ENCODE data around the gene GAL3ST2. TPM values are rescaled to one million over a fixed set of nuclear protein-coding genes. Genes with fewer than 3 reads are reported as not detected.
"Not testable (repeated sequence)": the region's sequence is repeated elsewhere in the genome, so short reads cannot be mapped to it uniquely, and the experiment has no call there.

GAL3ST2 gene
- total RNA-seq, 1 experiment from 2014 or later = not detected

- not testable (repeated sequence) for H3K4me3 ChIP-seq; H3K27me3 ChIP-seq; H3K27ac ChIP-seq; H3K9me3 ChIP-seq (replicated peaks); H3K4me1 ChIP-seq; DNase-seq; H3K36me3 ChIP-seq
Observed at GRCh38 chr2:241800198-241800903, 23.7 kb downstream of the GAL3ST2 start.

- no peak for DNase-seq
- Histone ChIP-seq H3K36me3 (no peaks in the 10 kb centered on the region), H3K27ac (no peak overlapping the region), H3K9me3 (replicated peaks) (no peaks in the 10 kb centered on the region), H3K4me1 (no peaks in the 10 kb centered on the region), H3K4me3 (no peak overlapping the region), H3K27me3 (peaks cover 9% of the 10 kb centered on the region; the same call in 1 of the 2 replicates)
Observed at GRCh38 chr2:241801611-241802420, 25.2 kb downstream of the GAL3ST2 start.

GRCh38 chr2:241802421-241803318 is 26.0 kb downstream of the GAL3ST2 start:
- Histone ChIP-seq H3K4me3 (no peak overlapping the region), H3K27ac (no peak overlapping the region), H3K36me3 (no peaks in the 10 kb centered on the region), H3K27me3 (peaks cover 9% of the 10 kb centered on the region; the same call in 1 of the 2 replicates), H3K9me3 (replicated peaks) (no peaks in the 10 kb centered on the region), H3K4me1 (no peaks in the 10 kb centered on the region)
- no peak for DNase-seq

GRCh38 chr2:241803387-241804325 is 27.0 kb downstream of the GAL3ST2 start:
- Histone ChIP-seq H3K4me1 (peaks cover 5% of the 10 kb centered on the region), H3K27me3 (0 out of 2 replicates have a peak, but pooled peaks cover 3% of the 10 kb centered on the region), H3K36me3 (no peaks in the 10 kb centered on the region), H3K4me3 (no peak overlapping the region), H3K9me3 (replicated peaks) (no peaks in the 10 kb centered on the region), H3K27ac (no peak overlapping the region)
- no peak for DNase-seq

GRCh38 chr2:241804326-241805229 is 28.0 kb downstream of the GAL3ST2 start:
- DNase-seq = peak in 1 of 2 experiments; percentile 24
- Histone ChIP-seq H3K4me3 (no peak overlapping the region), H3K27ac (no peak overlapping the region), H3K9me3 (replicated peaks) (no peaks in the 10 kb centered on the region), H3K4me1 (peaks cover 5% of the 10 kb centered on the region), H3K27me3 (0 out of 2 replicates have a peak, but pooled peaks cover 8% of the 10 kb centered on the region), H3K36me3 (no peaks in the 10 kb centered on the region)

GRCh38 chr2:241806217-241806616 is 29.6 kb downstream of the GAL3ST2 start:
- DNase-seq; H3K4me1 ChIP-seq; H3K27me3 ChIP-seq; H3K4me3 ChIP-seq; H3K9me3 ChIP-seq (replicated peaks); H3K36me3 ChIP-seq; H3K27ac ChIP-seq: not testable (repeated sequence)

GRCh38 chr2:241808051-241808720 is 31.6 kb downstream of the GAL3ST2 start:
- Histone ChIP-seq H3K27me3 (0 out of 2 replicates have a peak, but pooled peaks cover 7% of the 10 kb centered on the region), H3K27ac (peak overlapping the region; percentile 9), H3K36me3 (no peaks in the 10 kb centered on the region), H3K9me3 (replicated peaks) (no peaks in the 10 kb centered on the region), H3K4me1 (peaks cover 14% of the 10 kb centered on the region), H3K4me3 (peak overlapping the region; percentile 38)
- peak in 1 of 2 experiments; percentile 38 for DNase-seq

- Histone ChIP-seq H3K36me3 (no peaks in the 10 kb centered on the region), H3K9me3 (replicated peaks) (no peaks in the 10 kb centered on the region), H3K4me3 (peak within 1 kb of the TSS; percentile 38), H3K27me3 (0 out of 2 replicates have a peak, but pooled peaks cover 7% of the 10 kb centered on the region), H3K27ac (peak within 1 kb of the TSS; percentile 9), H3K4me1 (peaks cover 17% of the 10 kb centered on the region)
- DNase-seq = peak; percentile 64 to 86
Observed at GRCh38 chr2:241808721-241809382, 32.2 kb downstream of the GAL3ST2 start, which contains the start of gene NEU4. Gene NEU4, plus strand, starts transcription at chr2:241809193. Its CDS starts 5,292 bp downstream, at chr2:241814485.

GRCh38 chr2:241809383-241810306 is 33.0 kb downstream of the GAL3ST2 start:
- no peak for DNase-seq
- Histone ChIP-seq H3K4me3 (peak overlapping the region; percentile 38), H3K36me3 (no peaks in the 10 kb centered on the region), H3K4me1 (peaks cover 17% of the 10 kb centered on the region), H3K27ac (no peak overlapping the region; the same call in 1 of the 2 replicates), H3K9me3 (replicated peaks) (no peaks in the 10 kb centered on the region), H3K27me3 (0 out of 2 replicates have a peak, but pooled peaks cover 7% of the 10 kb centered on the region)

- Histone ChIP-seq H3K4me1 (peaks cover 17% of the 10 kb centered on the region), H3K27ac (no peak overlapping the region), H3K9me3 (replicated peaks) (no peaks in the 10 kb centered on the region), H3K36me3 (no peaks in the 10 kb centered on the region), H3K4me3 (no peak overlapping the region), H3K27me3 (0 out of 2 replicates have a peak, but pooled peaks cover 7% of the 10 kb centered on the region)
- DNase-seq = no peak
Observed at GRCh38 chr2:241810307-241811200, 33.9 kb downstream of the GAL3ST2 start.

All from SJCRH30 (cell line).